NCI-H748 treated with DMSO at 0.1 percent for 48 hours (cell line): ENCODE results near the gene MYO5A.
"Not testable (repeated sequence)": the region's sequence is repeated elsewhere in the genome, so short reads cannot be mapped to it uniquely, and the experiment has no call there.

ENCODE experiments used
- DNase-seq: peaks from one replicate; lab custom pipeline; 2025; lab: John Stamatoyannopoulos, UW

MYO5A gene

GRCh38 chr15:52288051-52288942 is 240.4 kb downstream of the MYO5A start:
- no peak for DNase-seq

DNA sequence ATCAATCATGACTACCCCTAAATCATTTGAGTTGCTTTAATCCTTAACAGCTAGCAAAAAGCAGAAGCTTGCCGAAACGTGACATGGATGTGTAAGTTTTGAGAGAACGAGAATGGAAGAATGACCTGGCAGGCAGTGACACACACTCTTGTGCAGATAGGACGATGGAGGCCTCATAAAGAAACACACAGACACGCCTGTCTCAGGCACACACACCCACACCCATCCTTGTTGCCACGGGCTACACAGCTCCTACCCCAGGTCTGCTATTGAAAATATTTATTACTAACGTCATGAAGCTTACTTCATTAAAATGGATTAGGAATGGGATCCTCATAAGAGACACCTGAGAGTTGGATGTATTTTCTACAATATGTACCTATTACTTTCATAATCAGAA is 241.6 kb downstream of the MYO5A start:
- DNase-seq, result no peak

- not testable (repeated sequence) for DNase-seq
Measured at GRCh38 chr15:52285941-52286340, 242.7 kb downstream of the MYO5A start.

- no peak for DNase-seq
Measured at GRCh38 chr15:52284164-52284563, 244.5 kb downstream of the MYO5A start.

DNA sequence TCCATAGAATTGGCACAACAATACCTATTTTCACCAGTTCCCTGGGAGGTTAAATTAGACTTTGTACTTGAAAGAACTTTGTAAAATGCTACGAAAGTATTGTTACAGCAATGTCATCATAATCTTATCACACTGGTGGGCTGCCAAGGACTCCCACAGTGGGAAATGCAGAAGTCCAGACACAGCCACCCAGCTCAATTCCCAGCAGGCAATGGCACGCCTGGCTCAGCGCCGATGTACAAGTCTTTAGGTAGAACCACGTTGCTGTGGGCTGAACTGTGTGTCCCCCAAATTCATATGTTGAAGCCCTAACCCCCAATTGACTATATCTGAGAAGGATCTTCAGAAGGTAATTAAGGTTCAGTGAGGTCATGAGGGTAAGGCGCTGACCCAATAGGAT is 245.4 kb downstream of the MYO5A start:
- DNase-seq, result no peak

DNA sequence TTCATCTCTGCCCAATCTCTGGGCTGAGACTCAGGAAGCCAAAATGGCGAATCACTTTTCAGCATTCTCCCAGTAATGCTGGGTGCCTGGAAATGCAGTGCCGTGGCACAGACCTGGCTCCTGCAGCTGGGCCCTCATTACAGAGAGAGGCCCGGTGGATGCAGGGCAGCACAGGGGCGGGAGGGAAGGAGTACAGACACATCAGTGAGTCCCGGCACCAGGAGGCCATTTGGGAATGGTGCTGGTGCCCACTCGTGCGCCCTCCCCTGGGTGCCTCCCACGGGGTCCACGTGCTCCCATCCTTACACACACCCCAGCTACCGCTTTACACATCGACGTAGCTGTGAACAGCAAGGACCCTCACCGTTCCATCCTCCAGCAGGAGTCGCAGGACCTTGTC is 246.3 kb downstream of the MYO5A start:
- DNase-seq, result no peak

DNA sequence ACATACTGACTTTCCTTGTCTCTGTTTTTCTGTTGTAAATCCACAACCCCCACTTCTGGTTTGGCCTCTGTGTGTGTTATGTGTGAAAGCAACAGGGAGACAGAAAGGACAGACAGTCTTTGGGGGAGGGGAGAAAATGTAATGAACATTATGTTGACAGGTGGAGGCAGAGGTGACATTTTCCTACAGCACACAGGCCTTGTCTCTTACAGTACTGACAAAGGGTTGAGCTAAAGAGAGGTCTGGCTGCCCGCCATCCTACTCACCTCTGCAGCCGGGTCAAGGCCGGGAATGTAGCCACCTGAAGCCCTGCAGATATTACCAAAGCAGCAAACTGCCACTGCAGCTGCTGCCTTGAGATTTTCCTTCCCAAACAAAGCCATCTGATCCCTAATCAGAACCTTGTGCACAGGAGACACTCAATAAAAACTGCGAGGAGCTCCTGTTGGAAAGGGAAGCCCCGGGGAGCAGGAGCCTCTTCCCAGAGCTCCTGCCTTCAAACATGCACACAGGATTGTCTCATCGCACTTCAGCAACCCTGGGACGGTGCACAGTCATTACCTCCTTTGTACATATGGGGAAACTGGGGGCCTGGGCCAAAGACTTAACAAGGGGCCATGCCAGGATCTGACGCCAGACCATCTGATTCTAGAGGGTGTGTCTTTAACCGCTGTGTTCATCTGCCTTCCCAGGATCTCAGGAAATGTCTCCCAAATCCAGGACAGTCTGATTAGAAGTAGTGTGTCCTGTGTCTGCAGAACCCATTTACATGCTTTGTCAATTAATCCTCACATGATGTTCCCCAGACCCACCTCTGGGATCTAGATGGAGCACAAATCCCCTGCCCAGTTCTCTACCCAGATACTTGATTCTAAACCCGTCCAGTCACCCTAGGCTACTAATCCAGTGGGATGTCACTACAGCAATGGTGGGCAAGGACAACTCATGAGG is 247.3 kb downstream of the MYO5A start:
- DNase-seq, result no peak

DNA sequence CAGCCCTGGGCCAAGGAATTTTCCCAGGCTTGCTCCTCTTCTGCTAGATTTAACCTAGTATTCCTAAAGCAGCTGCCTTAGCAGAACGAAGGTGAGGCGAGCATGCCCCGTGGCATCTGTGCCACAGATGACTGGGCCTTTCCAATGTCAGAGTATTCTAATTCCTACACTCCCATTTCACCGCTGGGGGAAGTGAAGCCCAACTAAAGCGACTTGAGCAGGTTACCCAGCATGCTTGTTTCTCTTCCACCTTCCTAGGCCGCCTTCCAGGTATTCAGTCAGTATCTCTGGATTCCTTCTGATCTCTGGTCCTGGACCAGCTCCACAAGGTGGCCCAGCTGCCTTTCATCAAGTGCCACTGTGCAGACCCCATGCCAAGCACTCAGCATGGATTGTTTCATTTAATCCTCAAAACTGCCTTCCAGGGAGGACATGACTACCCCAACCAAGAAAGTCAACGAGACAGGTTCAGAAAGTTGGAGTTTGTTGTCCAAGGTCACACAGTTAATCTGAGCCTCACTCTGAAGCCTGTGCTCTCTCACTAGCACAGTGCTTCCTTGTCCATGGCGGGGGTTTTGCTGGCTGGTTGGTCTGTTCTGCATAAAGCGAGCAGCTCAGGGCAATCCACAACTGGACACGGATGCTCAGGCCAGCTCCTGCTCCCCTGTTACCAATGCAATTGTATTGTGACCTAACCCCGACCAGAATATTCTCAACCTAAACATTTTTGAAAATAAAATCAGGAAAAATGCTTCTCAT is 248.2 kb downstream of the MYO5A start:
- DNase-seq, result no peak

- DNase-seq, result no peak
Measured at GRCh38 chr15:52278636-52279367, 249.9 kb downstream of the MYO5A start.

DNA sequence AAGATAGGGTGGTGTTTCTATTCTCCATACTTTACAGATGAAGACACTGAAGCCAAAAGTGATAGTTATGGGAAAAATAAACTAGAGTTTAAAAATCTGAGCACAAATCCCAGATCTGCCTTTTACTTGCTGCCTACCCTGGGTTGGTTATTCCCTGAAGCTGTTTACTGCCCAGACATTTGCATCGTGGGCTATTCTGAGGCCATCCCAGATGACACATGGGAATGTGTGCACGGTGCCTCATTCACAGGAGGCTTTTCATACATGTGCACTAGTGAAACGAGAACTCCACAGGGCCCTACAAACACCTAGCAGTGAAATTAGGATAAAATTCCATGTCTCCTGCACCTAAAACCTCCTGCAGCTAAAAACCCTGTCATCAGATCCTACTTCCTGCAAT is 250.5 kb downstream of the MYO5A start:
- DNase-seq, result no peak

DNA sequence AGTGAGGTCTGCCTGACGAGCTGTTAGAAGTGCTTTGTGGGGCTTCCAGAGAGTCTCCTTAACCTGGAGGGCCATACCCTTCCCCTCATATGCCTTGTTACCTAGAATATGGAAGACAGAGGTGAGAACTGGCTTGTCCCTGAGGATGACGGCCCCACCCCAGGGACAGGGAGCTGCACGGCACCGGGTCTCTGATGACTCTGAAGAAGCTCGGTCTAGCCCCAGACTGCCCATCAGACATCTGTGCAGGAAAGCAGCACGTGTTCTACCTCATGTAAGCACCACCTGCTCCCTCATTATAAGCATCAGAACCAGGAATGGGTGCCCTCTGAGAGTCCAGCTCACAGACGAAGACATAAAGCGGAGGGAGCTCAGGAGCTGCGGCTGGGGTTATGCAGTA is 251.1 kb downstream of the MYO5A start:
- no peak for DNase-seq

DNA sequence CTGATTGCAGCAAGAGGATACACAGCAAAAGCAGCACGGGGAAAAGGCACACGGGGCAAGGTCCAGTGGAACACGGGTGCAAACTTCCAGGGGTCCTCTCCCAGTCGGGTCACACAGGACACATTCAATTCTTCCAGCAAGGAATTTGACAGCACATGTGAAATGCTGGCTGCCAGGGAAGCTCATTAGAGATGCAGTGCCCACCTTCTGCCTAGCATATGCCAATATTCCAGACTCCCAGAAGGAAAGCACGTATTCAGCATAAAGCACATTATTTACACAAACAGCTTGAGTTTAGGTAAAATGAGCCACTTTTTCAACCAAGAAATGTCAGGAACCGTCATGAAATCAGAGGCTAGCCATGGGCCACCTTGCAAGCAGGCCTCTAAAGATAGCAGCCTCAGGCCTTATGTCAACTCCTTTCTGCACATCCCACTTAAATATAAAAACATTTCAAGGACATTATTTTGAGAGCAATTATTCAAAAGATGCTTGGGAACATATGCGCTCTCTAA is 252.4 kb downstream of the MYO5A start:
- no peak for DNase-seq

DNA sequence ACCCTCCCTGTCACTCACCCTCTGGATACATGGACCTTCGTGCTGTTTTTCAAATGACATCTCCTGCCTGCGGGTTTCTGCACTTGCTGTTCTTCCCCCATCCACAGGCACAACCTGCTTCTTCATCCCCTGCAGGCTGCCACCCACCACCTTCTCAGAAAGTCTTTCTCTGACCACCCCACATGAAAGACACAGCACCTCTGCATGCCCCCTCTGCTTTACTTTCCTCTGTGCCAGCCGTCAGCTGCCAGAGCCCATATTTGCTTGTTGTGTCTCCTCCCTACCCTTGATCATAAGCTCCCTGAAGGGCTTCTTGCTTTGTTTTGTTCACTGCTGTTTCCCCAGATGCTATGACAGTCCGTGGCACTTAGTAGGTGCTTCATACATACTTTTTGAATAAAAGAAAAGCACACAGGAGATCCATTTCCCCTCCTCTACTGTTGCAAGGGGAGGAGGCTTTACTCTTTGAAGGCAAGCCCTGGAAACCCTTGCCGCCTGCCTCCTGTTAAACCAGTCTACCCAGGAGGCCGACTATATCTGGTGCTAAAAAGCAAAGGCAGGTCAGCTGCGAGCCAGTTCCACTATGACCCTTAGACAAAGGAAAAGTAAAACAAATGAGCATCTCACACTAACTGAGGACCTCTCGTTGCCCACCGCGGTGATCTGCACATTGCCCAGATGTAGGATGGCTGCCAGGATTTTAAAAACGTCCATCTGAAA is 265.0 kb downstream of the MYO5A start:
- DNase-seq, result no peak

GRCh38 chr15:52262364-52262763 is 266.3 kb downstream of the MYO5A start:
- DNase-seq, result no peak

DNA sequence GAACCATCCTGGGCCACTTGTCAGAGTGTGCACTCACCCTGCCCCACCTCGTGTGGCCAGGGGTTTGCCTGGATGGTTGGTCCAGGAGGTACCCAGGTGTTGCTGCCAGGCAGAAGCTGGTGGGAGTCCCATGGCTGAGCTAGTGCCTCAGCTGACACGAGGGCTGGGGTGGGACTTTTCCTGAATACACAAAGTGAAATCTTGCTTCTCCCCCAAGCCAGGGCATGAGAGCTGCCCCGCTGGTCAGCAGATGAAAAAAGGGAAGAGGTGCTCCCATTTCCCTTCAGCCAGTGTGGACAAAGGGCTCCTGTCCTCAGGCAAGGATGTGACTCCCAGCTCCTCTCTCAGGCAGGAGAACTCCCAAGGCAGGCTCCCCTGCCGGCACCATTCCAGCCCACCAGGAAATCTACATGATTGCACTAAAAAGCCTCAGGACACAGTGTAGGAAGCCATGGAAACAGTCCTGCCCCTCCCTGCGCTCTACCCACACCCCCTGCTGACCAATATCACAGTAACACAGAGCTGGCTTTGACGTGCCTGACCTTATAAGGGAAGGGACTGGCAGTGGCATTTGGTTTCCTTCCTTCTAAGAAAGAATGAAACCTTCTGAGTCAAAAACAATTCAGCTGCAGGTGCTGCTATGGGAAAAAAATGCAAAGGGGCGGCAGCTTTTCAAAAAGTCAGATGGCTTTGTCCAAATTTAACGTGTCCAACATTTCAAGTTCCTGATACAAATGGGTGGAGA is 267.0 kb downstream of the MYO5A start:
- DNase-seq, result no peak

GRCh38 chr15:52261026-52261425 is 267.7 kb downstream of the MYO5A start:
- no peak for DNase-seq

DNA sequence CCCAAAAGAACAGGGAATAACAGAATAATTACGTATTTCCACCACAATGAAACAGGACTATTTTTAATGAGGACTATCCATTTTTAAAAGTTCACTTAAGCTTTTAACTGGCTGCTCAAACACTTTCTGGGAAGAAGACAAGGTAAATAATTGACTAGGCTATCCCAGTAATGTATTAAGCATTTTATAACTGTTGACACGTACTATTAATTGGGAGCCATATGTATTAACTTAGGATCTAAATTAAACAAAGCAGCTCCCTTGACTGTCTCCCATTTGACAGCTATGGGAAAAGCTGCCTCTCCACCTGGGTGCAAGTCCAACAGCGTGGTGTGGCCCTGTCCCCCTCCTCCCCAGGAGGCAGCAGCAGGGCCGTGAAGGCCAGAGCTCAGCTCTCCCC is 269.2 kb downstream of the MYO5A start:
- no peak for DNase-seq

DNA sequence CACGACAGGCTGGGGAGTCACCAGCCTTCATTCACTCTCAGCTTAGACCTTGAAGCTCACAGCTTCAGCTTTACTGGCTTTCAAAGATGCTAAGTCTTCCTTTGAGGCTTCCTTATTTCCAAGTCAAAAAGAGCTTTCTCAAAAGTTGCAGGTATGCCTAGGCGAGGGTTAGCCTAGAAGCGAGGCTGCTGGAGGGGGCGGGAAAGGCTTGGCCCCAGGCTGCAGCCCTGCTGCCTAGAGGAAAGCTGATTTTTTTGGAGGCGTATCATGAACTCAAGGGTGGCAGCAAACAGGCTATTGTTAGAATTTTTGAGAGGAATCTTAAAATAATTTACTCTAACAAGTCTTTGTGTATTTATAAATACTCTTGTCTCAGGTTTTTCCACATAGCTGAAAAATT is 270.2 kb downstream of the MYO5A start:
- no peak for DNase-seq

- no peak for DNase-seq
Measured at GRCh38 chr15:52257734-52258062, 271.0 kb downstream of the MYO5A start.
